ENCODE data around the gene NXN. TPM values are rescaled to one million over a fixed set of nuclear protein-coding genes. Genes with fewer than 3 reads are reported as not detected.

The NXN gene
- total RNA-seq, 1 donor from 2014 or later: 0.43 TPM

GRCh38 chr17:892958-893357, 86.6 kb downstream of the NXN start:
- no peaks in the 10 kb centered on the region for H3K4me1 Mint-ChIP-seq (ENCODE audit: low read depth)
- no peaks in the 10 kb centered on the region for H3K36me3 Mint-ChIP-seq (ENCODE audit: low read depth)
- H3K27me3 Mint-ChIP-seq (ENCODE audit: low read depth): peaks cover 21% of the 10 kb centered on the region
- intact Hi-C loops (cut with micrococcal nuclease): no loop called here
- H3K27ac Mint-ChIP-seq: no peak overlapping the region
- H3K4me3 Mint-ChIP-seq (ENCODE audit: low read depth): no peak overlapping the region
- H3K9me3 Mint-ChIP-seq: no peaks in the 10 kb centered on the region
- DNase-seq (ENCODE audit: low spot score): no peak

GRCh38 chr17:888998-889441, 90.6 kb downstream of the NXN start:
- Mint-ChIP-seq H3K27me3 (ENCODE audit: low read depth) (peaks cover 6% of the 10 kb centered on the region), H3K9me3 (no peaks in the 10 kb centered on the region), H3K4me1 (ENCODE audit: low read depth) (no peaks in the 10 kb centered on the region), H3K27ac (no peak overlapping the region), H3K4me3 (ENCODE audit: low read depth) (no peak overlapping the region), H3K36me3 (ENCODE audit: low read depth) (no peaks in the 10 kb centered on the region)
- DNase-seq (ENCODE audit: low spot score): no peak
- intact Hi-C loops (cut with micrococcal nuclease): no loop called here

GRCh38 chr17:887551-888209, 91.9 kb downstream of the NXN start:
- no peak for DNase-seq (ENCODE audit: low spot score)

GRCh38 chr17:885971-886571, 93.5 kb downstream of the NXN start:
- H3K36me3 Mint-ChIP-seq (ENCODE audit: low read depth): no peaks in the 10 kb centered on the region
- H3K4me1 Mint-ChIP-seq (ENCODE audit: low read depth): no peaks in the 10 kb centered on the region

More at GRCh38 chr17:887551-888209, 91.9 kb downstream of the NXN start:
- H3K9me3 Mint-ChIP-seq: no peaks in the 10 kb centered on the region
- intact Hi-C loops (cut with micrococcal nuclease): no loop called here
- H3K36me3 Mint-ChIP-seq (ENCODE audit: low read depth): no peaks in the 10 kb centered on the region
- no peak overlapping the region for H3K27ac Mint-ChIP-seq
- no peaks in the 10 kb centered on the region for H3K4me1 Mint-ChIP-seq (ENCODE audit: low read depth)
- no peak overlapping the region for H3K4me3 Mint-ChIP-seq (ENCODE audit: low read depth)
- peaks cover 6% of the 10 kb centered on the region for H3K27me3 Mint-ChIP-seq (ENCODE audit: low read depth)

GRCh38 chr17:883586-883962, 96.0 kb downstream of the NXN start:
- H3K4me1 Mint-ChIP-seq (ENCODE audit: low read depth): peaks cover 5% of the 10 kb centered on the region
- no peaks in the 10 kb centered on the region for H3K9me3 Mint-ChIP-seq
- intact Hi-C loops (cut with micrococcal nuclease): no loop called here
- no peak for DNase-seq (ENCODE audit: low spot score)
- no peaks in the 10 kb centered on the region for H3K36me3 Mint-ChIP-seq (ENCODE audit: low read depth)
- H3K4me3 Mint-ChIP-seq (ENCODE audit: low read depth): no peak overlapping the region
- peaks cover 6% of the 10 kb centered on the region for H3K27me3 Mint-ChIP-seq (ENCODE audit: low read depth)
- H3K27ac Mint-ChIP-seq: no peak overlapping the region

More at GRCh38 chr17:885971-886571, 93.5 kb downstream of the NXN start:
- no peak overlapping the region for H3K4me3 Mint-ChIP-seq (ENCODE audit: low read depth)
- H3K27ac Mint-ChIP-seq: no peak overlapping the region
- no peak for DNase-seq (ENCODE audit: low spot score)
- H3K27me3 Mint-ChIP-seq (ENCODE audit: low read depth): peaks cover 4% of the 10 kb centered on the region
- intact Hi-C loops (cut with micrococcal nuclease): no loop called here
- no peaks in the 10 kb centered on the region for H3K9me3 Mint-ChIP-seq

- no peak overlapping the region for H3K27ac Mint-ChIP-seq
- no peak for DNase-seq (ENCODE audit: low spot score)
- no peaks in the 10 kb centered on the region for H3K36me3 Mint-ChIP-seq (ENCODE audit: low read depth)
- intact Hi-C loops (cut with micrococcal nuclease): no loop called here
- H3K4me3 Mint-ChIP-seq (ENCODE audit: low read depth): no peak overlapping the region
- H3K9me3 Mint-ChIP-seq: no peaks in the 10 kb centered on the region
- peaks cover 6% of the 10 kb centered on the region for H3K27me3 Mint-ChIP-seq (ENCODE audit: low read depth)
- peaks cover 5% of the 10 kb centered on the region for H3K4me1 Mint-ChIP-seq (ENCODE audit: low read depth)
These were observed 96.6 kb downstream of the NXN start for GRCh38 chr17:882827-883585.

- Mint-ChIP-seq H3K4me3 (ENCODE audit: low read depth) (no peak overlapping the region), H3K27me3 (ENCODE audit: low read depth) (peaks cover 11% of the 10 kb centered on the region), H3K27ac (no peak overlapping the region), H3K36me3 (ENCODE audit: low read depth) (no peaks in the 10 kb centered on the region), H3K9me3 (no peaks in the 10 kb centered on the region), H3K4me1 (ENCODE audit: low read depth) (peaks cover 5% of the 10 kb centered on the region)
- no peak for DNase-seq (ENCODE audit: low spot score)
- intact Hi-C loops (cut with micrococcal nuclease): no loop called here
These were observed 97.8 kb downstream of the NXN start for GRCh38 chr17:881778-882177.

GRCh38 chr17:880443-881269, 98.9 kb downstream of the NXN start:
- H3K36me3 Mint-ChIP-seq (ENCODE audit: low read depth): no peaks in the 10 kb centered on the region
- intact Hi-C loops (cut with micrococcal nuclease): no loop called here
- DNase-seq (ENCODE audit: low spot score): no peak

GRCh38 chr17:879546-880442, 99.8 kb downstream of the NXN start:
- intact Hi-C loops (cut with micrococcal nuclease): loop anchor here (5.0 kb wide), 2 partner anchors 103 to 118 kb away; partner anchors contain the start of gene TIMM22
- Mint-ChIP-seq H3K27me3 (ENCODE audit: low read depth) (peaks cover 17% of the 10 kb centered on the region), H3K4me1 (ENCODE audit: low read depth) (peaks cover 12% of the 10 kb centered on the region), H3K27ac (no peak overlapping the region), H3K4me3 (ENCODE audit: low read depth) (no peak overlapping the region), H3K36me3 (ENCODE audit: low read depth) (no peaks in the 10 kb centered on the region), H3K9me3 (no peaks in the 10 kb centered on the region)
- DNase-seq (ENCODE audit: low spot score): peak; percentile 48

More at GRCh38 chr17:880443-881269, 98.9 kb downstream of the NXN start:
- no peak overlapping the region for H3K4me3 Mint-ChIP-seq (ENCODE audit: low read depth)
- no peaks in the 10 kb centered on the region for H3K9me3 Mint-ChIP-seq
- H3K27ac Mint-ChIP-seq: no peak overlapping the region
- H3K4me1 Mint-ChIP-seq (ENCODE audit: low read depth): peaks cover 12% of the 10 kb centered on the region
- H3K27me3 Mint-ChIP-seq (ENCODE audit: low read depth): peaks cover 14% of the 10 kb centered on the region

- Mint-ChIP-seq H3K4me3 (ENCODE audit: low read depth) (no peak overlapping the region), H3K4me1 (ENCODE audit: low read depth) (peaks cover 12% of the 10 kb centered on the region), H3K27ac (no peak overlapping the region), H3K27me3 (ENCODE audit: low read depth) (peaks cover 17% of the 10 kb centered on the region), H3K9me3 (no peaks in the 10 kb centered on the region), H3K36me3 (ENCODE audit: low read depth) (no peaks in the 10 kb centered on the region)
- DNase-seq (ENCODE audit: low spot score): no peak
- intact Hi-C loops (cut with micrococcal nuclease): loop anchor here (5.0 kb wide), 2 partner anchors 105 to 120 kb away; partner anchors contain the start of gene TIMM22
These were observed 101.9 kb downstream of the NXN start for GRCh38 chr17:877630-878029.

GRCh38 chr17:876272-876671, 103.3 kb downstream of the NXN start:
- intact Hi-C loops (cut with micrococcal nuclease): loop anchor here (5.0 kb wide), 2 partner anchors 106 to 121 kb away; partner anchors contain the start of gene TIMM22
- peaks cover 17% of the 10 kb centered on the region for H3K27me3 Mint-ChIP-seq (ENCODE audit: low read depth)
- no peak overlapping the region for H3K27ac Mint-ChIP-seq
- H3K9me3 Mint-ChIP-seq: peaks cover 5% of the 10 kb centered on the region
- no peaks in the 10 kb centered on the region for H3K36me3 Mint-ChIP-seq (ENCODE audit: low read depth)
- peak overlapping the region; percentile 17 for H3K4me3 Mint-ChIP-seq (ENCODE audit: low read depth)
- DNase-seq (ENCODE audit: low spot score): peak; percentile 36
- H3K4me1 Mint-ChIP-seq (ENCODE audit: low read depth): peaks cover 12% of the 10 kb centered on the region

Data from activated T-helper 2 cell treated with anti-CD3 and anti-CD28 coated beads, Interferon-gamma antibody, Interleukin-2, Interleukin-4, amounts not matched to agents 10 μg/mL and 5 μg/mL and 100 μg/mL, durations not matched to agents 14 hours and 24 hours and 36 hours (primary cell).